CD4-positive, alpha-beta T cell treated with Interleukin-15 for 4 hours (primary cell): ENCODE data around the gene SCRT2.
"Not testable (repeated sequence)": the region's sequence is repeated elsewhere in the genome, so short reads cannot be mapped to it uniquely, and the experiment has no call there.

Experiments
- DNase-seq: peaks from one replicate; pipeline ENCODE4 v3.0.0-alpha.2; 2020; ENCODE audit warnings: low spot score

SCRT2 gene

DNA sequence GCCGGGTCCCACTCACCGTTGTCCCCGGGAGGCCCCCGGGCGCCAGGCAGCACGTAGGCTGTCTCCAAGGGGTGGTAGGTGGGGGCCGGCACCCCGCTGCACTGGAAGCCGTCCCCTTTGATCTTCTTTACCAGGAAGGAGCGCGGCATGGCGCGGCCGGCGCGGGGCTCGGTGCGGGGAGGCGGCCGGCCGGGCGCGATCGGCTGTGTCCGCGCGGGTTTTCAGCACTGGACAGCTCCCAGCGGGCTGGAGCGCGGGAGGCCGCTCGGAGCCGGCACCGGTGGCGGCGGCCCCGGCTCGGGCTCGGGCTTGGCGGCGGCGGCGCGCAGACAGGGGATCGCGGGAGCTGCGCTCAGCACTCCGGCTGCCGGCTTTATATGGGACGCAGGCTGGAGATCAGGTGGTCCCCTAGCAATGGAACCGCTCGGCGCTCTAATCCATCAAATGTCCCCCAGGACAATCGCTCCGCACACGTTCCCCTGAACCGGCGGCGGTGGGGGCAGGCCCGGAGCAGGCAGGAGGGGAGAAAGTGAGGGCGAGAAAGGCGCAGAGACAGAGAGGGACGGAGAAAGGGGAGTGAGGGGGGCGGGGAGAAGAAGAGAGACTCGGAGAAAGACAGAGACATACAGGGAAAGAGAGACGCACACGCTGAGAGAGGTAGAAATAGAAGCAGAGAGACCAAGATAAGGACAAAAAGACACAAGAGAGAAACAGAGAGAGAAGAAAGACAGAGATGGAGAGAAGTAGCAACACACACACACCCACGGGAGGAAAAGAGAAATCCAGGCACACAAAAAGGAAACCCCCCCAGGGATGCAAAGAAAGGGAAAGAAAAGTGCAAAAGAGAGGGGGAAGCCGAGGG is at the start of gene SCRT2:
Gene SCRT2 (minus strand): TSS at position 350 of the 862 bp plus-strand sequence. CDS start 201 bp downstream, at position 149.
- peak; percentile 49 for DNase-seq

DNA sequence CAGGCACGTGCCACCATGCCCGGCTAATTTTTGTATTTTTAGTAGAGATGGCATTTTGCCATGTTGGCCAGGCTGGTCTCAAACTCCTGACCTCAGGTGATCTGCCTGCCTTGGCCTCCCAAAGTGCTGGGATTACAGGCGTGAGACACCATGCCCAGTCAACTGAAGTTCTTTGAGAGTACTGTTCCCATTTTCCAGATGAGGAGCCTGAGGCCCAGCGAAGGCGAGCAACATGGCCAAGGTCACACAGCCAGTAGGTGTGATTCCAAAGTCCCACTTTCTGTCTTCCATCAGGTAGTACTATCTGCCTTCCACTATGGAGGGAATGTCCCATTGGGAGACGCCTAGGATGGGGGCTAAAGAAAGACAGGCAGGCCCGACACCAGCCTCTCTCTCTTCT is 49.2 kb upstream of the SCRT2 start:
- DNase-seq, result not testable (repeated sequence)

DNA sequence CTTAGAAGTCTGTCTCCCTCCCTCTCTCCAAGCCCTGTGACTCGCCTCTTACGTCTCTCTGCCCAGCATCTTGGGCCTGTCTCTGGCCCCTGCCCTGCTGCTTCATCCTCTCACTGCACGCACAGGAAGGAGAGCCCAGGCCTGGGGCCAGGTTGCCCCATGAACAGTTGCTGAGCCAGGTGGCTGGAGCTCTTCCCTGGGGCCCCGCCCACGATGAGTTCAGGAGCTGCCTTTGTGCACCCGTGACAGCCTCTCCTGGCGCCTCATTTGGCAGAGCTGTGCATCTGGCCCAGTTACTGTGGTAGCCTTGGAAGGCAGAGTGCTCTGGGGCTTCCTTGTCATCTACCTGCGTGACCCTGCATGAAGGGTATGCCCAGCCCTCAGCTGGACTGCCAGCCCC is 48.2 kb upstream of the SCRT2 start:
- DNase-seq, result no peak

DNA sequence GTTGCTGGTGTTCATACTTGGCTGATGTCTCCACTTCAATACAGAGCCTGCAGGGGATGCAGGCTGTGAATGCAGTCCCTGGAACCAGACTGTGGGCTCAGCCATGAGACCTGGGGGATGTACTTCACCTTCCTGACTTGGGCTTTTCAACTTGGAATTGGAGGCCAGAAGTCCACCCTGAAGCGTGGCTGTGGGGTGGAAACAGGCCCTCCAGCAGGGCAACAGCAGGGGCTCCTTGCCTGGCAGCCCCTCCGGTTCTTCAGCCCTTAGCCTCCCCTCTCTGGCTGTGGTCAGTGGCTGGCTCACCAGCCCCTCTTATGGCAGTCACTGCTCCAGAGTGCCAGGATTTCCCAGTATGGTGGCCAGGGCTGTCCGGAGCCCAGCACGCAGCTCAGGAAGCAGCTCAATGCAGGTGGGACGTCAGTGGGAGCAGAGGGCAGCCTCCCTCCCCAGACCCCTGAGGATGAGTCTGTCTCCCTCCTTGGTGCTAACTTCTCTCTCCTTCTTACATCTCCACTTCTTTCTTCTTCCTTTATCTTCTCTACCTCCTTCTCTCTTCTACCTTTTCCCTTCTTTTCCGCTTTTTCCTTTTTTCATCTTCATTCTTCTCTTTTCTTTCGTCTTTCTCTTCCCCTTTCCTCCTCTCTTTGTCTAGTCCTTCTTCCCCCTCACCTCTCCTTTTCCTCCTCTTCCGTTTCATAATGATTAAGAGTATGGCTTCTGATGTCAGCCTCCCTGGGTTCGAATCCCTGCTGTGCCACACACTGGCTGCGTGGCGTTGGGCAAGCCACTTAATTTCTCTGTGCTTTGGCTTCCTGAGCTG is 47.4 kb upstream of the SCRT2 start:
- DNase-seq, result no peak

DNA sequence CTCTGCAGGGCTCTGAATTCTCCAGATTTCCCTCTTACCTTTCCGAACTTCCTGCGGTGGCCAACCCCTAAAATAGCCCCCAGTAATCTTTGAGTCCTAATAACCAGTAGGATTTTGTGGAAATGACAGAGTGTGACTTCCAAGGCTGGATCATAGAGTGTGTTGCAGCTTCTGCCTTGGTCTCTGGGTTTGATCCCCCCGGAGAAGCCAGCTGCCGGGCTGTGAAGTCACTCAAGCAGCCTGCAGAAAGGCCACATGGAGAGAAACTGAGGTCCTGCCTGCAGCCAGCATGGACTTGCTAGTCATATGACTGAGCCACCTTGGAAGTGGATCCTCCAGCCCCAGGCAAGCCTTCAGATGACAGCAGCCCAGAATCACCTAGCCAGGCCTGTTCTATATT is 46.3 kb upstream of the SCRT2 start:
- DNase-seq, result no peak

DNA sequence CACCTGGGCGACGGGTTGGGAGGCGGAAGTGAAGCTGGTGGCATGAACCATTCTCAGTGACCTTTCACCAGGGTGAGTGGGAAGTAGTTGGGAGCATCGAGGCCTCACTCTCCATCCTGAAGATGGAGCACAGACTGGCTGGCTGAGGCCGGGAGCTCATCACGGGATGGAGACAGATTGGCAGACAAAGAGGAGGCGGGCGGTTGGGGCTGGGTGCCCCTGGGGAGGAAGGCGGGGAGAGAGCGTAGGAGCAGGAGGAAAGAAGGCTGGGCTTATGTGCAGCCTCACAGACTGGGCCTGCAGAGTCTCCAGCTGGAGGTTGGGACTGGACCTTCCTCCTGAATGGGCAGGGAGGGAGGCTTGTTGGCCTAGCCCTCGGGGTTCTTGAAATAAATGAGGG is 44.2 kb upstream of the SCRT2 start:
- no peak for DNase-seq

DNA sequence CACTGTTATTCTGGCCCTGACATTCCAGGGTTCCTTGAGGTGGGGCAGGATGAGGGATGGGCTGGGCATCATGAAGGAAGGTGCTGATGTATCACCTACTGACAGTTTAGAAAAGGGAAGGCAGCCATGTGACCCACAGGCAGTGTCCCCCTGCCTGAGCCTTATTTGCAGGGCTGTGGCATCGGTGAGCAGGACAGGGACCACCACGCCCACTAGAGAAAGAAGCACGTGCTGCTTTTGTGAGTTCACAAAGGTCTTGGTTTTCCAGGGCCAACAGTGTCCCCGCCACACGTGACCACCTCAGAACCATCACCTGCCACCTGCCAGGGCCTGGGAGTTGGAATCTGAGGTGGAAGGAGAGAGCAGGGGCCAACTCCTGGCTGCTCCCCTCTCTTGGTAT is 43.5 kb upstream of the SCRT2 start:
- DNase-seq, result no peak

DNA sequence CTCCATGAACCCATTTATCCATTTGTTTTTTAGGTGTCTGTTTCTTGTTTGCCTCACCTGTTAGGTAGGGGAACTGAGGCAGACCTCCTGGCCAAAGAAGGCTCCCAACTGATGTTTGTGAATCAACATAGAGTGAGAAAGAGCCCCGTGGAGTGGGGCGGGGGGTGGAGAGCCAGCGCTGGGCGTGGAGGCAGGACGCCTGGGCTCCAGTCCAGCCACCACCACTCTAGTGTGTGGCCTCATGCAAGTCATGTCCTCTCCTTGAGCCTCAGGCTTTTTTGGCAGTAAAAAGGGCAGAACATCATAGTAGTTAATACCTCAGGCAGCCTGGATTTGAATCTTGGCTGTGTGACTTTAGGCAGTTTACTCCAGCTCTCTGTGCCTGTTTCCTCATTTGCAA is 42.2 kb upstream of the SCRT2 start:
- no peak for DNase-seq

DNA sequence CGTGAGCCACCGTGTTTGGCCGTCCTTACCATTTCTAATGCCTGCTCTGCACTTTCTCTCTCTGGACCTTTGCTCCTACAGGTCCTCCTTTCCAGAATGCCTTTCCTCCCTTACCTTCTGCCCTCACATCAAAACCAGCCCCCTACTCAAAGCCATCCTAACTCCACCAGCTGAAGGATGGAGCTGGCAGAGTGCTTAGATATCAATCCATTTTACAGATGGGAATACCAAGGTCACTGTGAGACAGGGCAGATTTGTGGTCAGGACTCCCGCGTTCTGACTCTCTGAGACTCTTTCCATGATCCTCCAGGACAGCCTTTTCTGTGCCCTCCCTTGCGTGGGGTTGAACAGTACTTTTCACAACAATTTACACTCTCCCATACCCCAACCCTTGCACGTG is 41.7 kb upstream of the SCRT2 start:
- no peak for DNase-seq

DNA sequence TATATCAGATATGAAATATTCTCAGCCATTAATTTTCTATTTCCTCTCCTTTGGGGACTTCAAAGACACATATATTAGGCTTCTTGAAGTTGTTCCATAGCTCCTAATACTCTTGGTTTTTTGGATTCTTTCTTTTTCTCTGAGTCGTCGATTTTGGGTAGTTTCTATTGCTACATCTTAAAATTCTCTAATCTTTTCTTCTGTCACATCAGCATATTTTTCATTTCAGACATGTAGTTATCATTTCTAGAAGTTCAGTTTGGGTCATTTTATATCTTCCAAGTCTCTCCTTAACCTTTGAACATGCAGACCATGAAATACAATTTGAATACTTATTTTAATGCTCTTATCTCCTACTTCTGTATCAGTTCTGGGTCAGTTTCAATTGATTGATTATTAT is 38.9 kb upstream of the SCRT2 start:
- no peak for DNase-seq

DNA sequence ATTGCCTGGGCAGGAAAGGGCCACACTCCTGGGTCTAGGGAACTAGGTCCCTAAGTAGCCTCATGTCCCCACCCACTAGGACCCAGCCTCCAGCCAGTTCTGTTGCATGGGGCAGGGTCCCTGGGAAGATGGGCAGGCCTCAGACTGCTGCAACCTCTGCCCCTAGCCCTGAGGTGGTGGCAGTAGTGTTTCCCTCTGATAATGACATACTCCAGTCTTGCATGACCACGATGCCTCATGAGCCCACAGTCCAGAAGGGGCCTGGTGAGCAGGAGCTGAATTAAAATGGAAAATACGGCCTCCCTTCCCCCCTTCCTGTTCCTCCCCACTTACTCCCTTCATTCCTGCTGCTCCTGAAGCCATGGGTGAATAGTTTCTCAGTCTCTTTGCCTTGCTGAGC is 36.0 kb upstream of the SCRT2 start:
- no peak for DNase-seq

DNA sequence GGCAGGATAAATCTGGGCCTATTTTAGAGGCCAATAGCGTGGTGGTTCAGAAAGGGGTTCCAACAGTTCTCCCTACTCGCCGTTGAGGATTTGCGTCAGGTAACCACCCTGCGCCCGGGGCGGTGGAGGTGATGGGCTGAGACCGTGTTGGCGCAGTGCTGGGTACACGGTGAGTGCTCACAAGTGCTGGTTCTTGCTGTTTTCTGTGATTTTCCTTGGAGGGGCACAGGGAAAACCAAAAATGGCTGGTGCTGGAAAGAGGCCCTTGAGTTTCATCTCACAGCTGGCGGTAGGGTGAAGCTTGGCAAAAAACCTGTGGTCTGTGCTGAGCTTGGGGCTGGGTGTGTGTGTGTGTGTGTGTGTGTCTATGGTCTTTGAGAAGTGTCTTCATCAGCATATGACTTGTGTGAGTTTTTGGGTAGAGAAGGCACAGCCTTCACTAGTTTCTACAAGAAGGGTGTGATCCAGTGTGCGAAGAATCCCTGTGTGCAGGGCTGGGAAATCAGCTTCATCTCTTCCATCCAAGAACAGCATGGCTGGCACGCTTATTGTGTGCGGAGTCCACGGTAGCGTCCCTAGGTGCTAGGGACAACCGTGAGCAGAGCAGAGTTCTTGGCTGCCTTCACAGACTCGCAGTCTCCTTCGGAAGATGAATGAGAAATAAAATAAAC is 35.3 kb upstream of the SCRT2 start:
- no peak for DNase-seq

DNA sequence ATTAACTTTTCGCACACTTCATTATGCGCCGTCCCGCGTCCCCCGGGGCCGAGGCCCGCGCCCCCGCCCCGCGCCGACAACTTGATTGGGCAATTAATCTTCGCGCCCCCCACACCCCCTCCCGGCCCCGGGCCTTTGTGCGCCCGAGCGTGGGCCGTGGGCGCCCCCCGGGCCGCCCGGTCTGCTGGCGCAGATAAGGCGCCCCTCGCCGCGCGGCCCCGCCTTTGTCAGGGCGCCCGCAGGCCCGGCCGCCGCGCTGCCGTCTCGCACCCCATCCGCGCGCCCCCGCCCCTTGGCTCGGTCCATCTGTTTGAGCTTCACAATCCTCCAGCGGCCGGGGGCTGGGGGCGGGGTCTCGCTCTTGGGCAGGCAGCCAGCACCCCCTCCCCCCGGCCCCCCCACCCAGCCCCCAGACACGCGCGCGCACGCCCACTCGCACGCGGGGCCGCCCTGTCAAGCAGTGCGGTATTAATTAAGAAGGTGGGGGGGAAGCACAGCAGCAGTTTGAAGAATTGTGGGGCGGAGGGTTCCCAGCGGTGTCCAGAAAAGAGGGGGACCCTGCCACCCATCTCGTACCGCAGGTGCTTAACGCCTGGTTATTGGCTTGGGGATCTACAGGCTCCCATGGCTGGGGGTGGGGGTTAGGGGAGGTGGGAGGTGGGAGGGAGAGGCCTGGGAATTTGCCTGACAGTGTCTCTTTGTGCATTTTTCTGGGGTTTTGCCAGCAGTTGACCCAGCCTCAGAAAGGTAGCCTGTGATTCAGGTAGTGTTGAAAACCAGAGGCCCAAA is 34.6 kb upstream of the SCRT2 start:
- DNase-seq, result no peak

DNA sequence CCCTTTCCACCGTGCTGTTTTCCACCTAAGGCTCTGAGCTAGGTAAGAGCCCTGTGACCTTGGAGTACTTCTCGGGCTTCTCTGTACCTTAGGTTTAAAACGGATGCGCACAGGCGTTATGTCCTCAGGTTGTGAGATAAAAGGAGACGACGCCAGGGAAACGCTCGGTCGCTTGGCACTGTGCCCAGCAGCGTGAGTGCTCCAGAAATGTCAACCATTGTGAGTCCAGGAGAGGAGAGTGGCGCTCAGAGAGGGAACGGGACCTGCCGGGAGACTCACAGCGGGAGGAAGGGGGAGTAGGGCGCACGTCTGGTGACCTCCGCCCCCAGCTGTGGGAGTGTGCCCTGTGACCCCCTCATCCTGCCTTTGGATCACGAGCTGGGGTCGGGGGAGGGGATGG is 33.8 kb upstream of the SCRT2 start:
- DNase-seq, result no peak

DNA sequence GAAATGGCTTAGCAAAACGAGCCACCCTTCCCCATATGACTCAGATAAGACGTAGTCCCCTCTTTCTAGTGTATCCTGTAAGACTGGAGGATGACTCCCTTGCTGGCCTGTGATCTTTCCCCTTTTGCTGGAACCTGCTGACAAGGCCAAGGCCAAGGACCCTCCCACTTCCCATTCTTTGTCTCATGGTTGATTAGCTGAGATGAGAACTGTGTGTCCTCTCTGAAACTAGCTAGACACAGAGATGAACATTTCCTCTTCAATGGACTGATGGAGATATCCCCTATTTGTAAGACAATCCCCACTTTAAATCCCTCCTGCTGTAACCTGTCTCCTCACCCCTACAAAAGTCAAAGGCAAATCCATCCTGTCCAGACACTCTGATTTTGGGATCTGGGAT is 33.4 kb upstream of the SCRT2 start:
- no peak for DNase-seq

DNA sequence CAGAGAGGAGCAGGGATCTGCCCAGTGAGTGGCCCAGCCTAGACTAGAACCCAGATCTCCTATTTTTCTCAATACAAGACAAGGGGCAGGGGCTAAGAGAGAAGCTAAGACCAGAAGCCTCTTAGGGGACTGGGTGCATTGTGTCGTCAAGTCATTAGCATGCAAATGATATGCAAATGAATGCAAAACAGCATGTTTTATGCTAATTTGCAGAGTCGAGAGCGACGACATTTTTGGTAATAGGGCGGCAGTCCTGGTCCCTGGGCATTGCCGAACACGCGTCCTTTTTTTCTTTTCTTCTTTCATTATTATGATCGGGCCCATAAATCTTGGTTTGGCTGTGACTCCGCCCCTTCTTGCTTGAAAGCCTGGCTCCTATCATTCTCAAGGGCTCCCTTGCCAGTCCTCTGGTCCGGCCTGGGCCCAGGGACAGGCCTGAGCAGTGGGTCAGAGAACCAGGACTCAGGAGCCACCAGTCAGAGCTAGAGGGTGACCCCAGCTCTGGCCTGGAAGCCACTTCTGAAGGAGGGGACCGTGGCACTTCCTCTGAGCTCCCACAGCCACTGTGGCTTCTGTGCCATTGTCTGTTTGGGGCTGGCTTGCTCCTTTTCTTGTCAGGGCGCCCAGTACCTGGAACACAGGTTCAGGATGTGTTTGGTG is 32.0 kb upstream of the SCRT2 start:
- DNase-seq, result no peak

DNA sequence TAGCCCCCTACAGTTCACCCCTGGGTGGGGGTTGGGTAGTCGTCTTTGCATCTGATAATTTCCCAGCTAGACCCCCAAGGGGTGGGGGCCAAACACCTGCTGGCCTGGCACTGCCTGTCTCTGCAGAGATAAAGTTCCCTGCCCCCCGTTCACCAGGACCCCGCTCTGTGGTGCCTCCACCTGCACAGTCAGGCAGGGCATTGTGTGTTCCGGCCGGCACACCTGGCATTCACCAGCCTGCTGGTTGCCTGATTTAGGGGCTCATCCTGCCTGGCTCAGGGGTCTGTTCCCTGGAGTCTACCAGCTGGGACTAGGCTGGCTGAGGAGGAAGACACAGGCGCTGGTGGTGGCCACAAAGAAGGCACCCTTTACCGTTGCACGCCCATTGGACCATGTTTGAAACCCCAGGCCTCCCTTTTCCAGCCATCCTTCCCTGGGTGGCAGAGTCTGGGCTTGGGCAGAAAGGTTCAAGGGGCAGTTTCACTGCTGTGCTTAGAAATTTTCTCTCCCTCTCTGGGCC is 30.8 kb upstream of the SCRT2 start:
- no peak for DNase-seq

DNA sequence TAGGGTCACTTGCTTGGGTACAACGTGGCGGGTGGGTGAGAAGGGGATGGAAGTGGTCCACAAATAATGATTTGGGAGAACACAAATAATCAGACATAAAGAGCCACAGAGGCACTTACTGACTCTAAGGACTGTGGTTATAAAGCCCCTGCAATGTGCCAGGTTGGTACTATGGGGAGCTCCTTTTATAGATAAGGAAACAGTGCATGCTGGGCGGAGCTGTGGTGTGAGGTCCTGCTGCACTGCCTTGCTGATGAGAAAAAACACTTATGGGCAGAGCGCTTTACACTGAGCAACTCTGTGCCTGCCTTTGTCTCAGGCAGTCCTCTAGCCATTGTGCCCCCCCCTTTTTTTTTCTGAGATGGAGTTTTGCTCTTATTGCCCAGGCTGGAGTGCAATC is 29.1 kb upstream of the SCRT2 start:
- DNase-seq, result no peak

DNA sequence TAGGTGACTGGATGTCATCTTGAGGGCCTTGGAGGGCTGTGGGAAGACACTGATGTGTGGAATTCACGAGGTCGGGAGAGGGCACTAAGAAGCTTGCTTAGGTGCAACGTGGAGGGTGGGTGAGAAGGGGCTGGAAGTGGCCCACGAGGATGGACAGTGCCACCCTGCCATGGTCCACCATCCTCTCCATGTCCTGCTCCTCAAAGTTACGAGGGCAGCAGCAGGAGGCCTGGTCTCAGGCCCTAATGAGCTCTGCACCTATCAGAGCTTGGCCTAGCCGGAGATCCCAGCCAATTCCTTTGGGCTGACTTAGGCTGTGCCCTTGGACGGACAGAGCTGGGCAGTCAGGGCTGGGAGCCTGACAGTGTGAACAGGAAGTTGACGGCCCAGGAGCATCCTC is 27.8 kb upstream of the SCRT2 start:
- DNase-seq, result no peak

DNA sequence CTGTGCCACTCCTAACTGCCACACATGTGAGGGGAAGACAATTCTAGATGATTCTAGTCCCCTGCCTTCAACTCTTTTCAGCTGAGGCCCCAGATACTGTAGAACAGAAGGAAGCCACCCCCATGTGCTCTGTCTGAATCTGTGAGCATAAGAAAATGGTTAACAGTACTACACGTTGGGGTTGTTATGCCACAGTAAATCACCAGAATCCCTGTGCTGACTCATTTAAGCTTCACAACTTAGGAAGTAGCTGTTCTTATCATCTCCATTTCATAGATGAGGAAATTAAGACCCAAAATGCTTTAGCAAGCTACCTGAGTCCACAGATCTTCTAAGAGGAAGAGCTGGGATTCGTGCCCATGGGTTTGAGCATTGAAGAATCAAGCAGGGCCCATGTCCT is 27.4 kb upstream of the SCRT2 start:
- no peak for DNase-seq
